ENCODE measurements around the gene AMOTL2. TPM values are rescaled to one million over a fixed set of nuclear protein-coding genes. Genes with fewer than 3 reads are reported as not detected.

Gene AMOTL2
- total RNA-seq, 1 experiment from 2014 or later = 76.9 TPM

DNA sequence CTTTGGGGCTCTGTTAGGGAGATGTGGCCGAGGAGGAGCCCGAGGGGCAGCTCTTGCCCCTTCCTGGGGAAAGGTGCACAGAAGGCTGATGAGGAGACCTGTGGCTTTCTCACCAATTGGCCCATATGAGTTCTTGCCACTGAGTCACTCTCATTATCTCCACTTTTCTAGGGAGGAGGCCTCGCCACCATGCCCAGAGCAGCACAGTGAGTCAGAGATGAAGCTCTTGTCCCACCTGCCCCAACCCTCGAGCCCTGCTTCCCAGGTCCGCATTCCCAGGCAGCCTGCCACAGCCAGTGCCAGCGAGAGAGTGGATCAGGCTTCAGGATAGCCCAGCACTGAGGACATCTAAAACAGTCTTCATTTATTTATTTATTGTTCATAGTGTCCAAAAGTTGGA is 53.5 kb downstream of the AMOTL2 start (continued):
- no peak for TF ChIP-seq GTF2I (CRISPR knock-in tag; conservative IDR thresholded peaks at IDR 0.05)
- no peak for TF ChIP-seq TEAD4 (CRISPR knock-in tag; IDR thresholded peaks at IDR 0.05)

DNA sequence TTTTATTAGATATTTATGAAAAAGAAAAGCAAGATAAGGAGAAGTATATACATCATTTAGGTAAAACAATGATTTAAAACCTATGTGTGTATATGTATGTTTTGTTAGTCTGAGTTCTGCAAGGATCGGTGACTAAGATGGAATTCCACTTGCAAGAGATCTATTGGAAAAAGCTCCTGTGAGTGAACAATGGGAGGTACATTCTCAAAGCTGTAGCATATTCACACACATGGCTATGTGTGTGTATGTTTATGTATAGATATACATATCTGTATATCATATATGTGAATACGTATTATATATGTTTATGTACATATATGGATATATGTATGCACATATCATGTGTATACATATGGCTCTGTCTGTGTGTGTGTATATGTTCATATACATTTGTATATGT is 54.3 kb downstream of the AMOTL2 start:
- Mint-ChIP-seq H3K4me1 (peaks cover 10% of the 10 kb centered on the region), H3K9me3 (no peaks in the 10 kb centered on the region), H3K27me3 (ENCODE audit: low read depth) (peaks cover 5% of the 10 kb centered on the region), H3K36me3 (no peaks in the 10 kb centered on the region), H3K4me3 (no peak overlapping the region), H3K27ac (no peak overlapping the region)
- ATAC-seq = no peak
- no peak for DNase-seq (ENCODE audit: low spot score)
- ChIA-PET POLR2A (no interaction called here), CTCF (no interaction called here)
- TF ChIP-seq FOXP1 (CRISPR knock-in tag; IDR thresholded peaks at IDR 0.05; ENCODE audit: borderline replicate concordance) (no peak), HMGXB4 (CRISPR knock-in tag; IDR thresholded peaks at IDR 0.05) (no peak), E2F4 (CRISPR knock-in tag; IDR thresholded peaks at IDR 0.05; ENCODE audit: borderline replicate concordance, low read depth) (no peak), TCF7 (CRISPR knock-in tag; IDR thresholded peaks at IDR 0.05; ENCODE audit: low read depth) (no peak), ZNF138 (CRISPR knock-in tag; conservative IDR thresholded peaks at IDR 0.05) (no peak), HMGA2 (CRISPR knock-in tag; IDR thresholded peaks at IDR 0.05) (no peak), MYBL2 (CRISPR knock-in tag; IDR thresholded peaks at IDR 0.05) (no peak), JAZF1 (CRISPR knock-in tag; IDR thresholded peaks at IDR 0.05) (no peak), ZNF263 (CRISPR knock-in tag; IDR thresholded peaks at IDR 0.05; ENCODE audit: low read depth) (no peak), ETV6 (CRISPR knock-in tag; IDR thresholded peaks at IDR 0.05) (no peak)
- TF ChIP-seq, protein P1, sequence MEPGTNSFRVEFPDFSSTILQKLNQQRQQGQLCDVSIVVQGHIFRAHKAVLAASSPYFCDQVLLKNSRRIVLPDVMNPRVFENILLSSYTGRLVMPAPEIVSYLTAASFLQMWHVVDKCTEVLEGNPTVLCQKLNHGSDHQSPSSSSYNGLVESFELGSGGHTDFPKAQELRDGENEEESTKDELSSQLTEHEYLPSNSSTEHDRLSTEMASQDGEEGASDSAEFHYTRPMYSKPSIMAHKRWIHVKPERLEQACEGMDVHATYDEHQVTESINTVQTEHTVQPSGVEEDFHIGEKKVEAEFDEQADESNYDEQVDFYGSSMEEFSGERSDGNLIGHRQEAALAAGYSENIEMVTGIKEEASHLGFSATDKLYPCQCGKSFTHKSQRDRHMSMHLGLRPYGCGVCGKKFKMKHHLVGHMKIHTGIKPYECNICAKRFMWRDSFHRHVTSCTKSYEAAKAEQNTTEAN (CRISPR knock-in tag; IDR thresholded peaks at IDR 0.05) = no peak

- H3K9me3 Mint-ChIP-seq = no peaks in the 10 kb centered on the region
- POLR2A ChIA-PET = no interaction called here
- ATAC-seq = no peak
- DNase-seq (ENCODE audit: low spot score) = no peak
- CTCF ChIA-PET = interaction anchor here (0.7 kb wide), 1 partner anchor 162 kb away, joined by 3 read pairs; no protein-coding TSS in a partner anchor
- H3K36me3 Mint-ChIP-seq = no peaks in the 10 kb centered on the region
- H3K4me1 Mint-ChIP-seq = peaks cover 25% of the 10 kb centered on the region
- no peak overlapping the region for H3K4me3 Mint-ChIP-seq
- peaks cover 20% of the 10 kb centered on the region for H3K27me3 Mint-ChIP-seq (ENCODE audit: low read depth)
- TF ChIP-seq ZBTB21 (CRISPR knock-in tag; IDR thresholded peaks at IDR 0.05; ENCODE audit: borderline replicate concordance) (no peak), RELA (CRISPR knock-in tag; IDR thresholded peaks at IDR 0.05; ENCODE audit: borderline replicate concordance) (no peak), EMX1 (CRISPR knock-in tag; IDR thresholded peaks at IDR 0.05) (no peak), E2F4 (CRISPR knock-in tag; IDR thresholded peaks at IDR 0.05; ENCODE audit: borderline replicate concordance, low read depth) (no peak), ZNF121 (CRISPR knock-in tag; IDR thresholded peaks at IDR 0.05) (no peak)
- TF ChIP-seq, protein P2, sequence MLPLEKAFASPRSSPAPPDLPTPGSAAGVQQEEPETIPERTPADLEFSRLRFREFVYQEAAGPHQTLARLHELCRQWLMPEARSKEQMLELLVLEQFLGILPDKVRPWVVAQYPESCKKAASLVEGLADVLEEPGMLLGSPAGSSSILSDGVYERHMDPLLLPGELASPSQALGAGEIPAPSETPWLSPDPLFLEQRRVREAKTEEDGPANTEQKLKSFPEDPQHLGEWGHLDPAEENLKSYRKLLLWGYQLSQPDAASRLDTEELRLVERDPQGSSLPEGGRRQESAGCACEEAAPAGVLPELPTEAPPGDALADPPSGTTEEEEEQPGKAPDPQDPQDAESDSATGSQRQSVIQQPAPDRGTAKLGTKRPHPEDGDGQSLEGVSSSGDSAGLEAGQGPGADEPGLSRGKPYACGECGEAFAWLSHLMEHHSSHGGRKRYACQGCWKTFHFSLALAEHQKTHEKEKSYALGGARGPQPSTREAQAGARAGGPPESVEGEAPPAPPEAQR (CRISPR knock-in tag; IDR thresholded peaks at IDR 0.05) = no peak
- H3K27ac Mint-ChIP-seq = no peak overlapping the region
Measured at GRCh38 chr3:134318166-134318565, 56.1 kb downstream of the AMOTL2 start.

All from WTC11 (cell line).